Endothelial cell of umbilical vein (primary cell): ENCODE data around the gene ELK3.

Experiments
- CTCF ChIP-seq, 2 donors: IDR thresholded peaks; 1 replicate in 1 of 2; 2 replicates in 1 of 2; pipeline ENCODE4 v1.5.1; 2011; ENCODE audit warnings: low read length in 2 of 2, mild to moderate bottlenecking in 2 of 2, moderate library complexity in 2 of 2, control low read depth in 1 of 2, inconsistent platforms in 1 of 2, low read depth in 1 of 2; ENCODE audit not compliant: insufficient read depth in 1 of 2; ENCODE audit errors: extremely low read depth in 1 of 2
- MYC ChIP-seq: IDR thresholded peaks from one replicate; pipeline ENCODE4 v1.6.1; 2011; ENCODE audit warnings: mild to moderate bottlenecking, low read depth, low read length
- POLR2A ChIP-seq: IDR thresholded peaks from 2 replicates; pipeline ENCODE4 v1.6.1; 2012; ENCODE audit warnings: low read depth, mild to moderate bottlenecking, control low read depth, low read length
- POLR2AphosphoS5 ChIP-seq: IDR thresholded peaks from 2 replicates; pipeline ENCODE4 v1.6.1; 2012; ENCODE audit warnings: low read depth, mild to moderate bottlenecking, control low read depth, low read length, moderate library complexity; ENCODE audit not compliant: insufficient read depth

- no peak for TF ChIP-seq CTCF (IDR thresholded peaks at IDR 0.05; ENCODE audit: extremely low read depth in 1 of 2, insufficient read depth in 1 of 2, low read depth in 1 of 2, low read length in 2 of 2)
- no peak for TF ChIP-seq POLR2AphosphoS5
- no peak for TF ChIP-seq MYC
- TF ChIP-seq POLR2A = no peak
Measured at GRCh38 chr12:96294831-96295230, 100.7 kb downstream of the ELK3 start.
